ENCODE data around the gene PRKAG3.
A peak's percentile ranks its signal among the peaks of the same experiment; 100 is the strongest.

PRKAG3 gene

DNA sequence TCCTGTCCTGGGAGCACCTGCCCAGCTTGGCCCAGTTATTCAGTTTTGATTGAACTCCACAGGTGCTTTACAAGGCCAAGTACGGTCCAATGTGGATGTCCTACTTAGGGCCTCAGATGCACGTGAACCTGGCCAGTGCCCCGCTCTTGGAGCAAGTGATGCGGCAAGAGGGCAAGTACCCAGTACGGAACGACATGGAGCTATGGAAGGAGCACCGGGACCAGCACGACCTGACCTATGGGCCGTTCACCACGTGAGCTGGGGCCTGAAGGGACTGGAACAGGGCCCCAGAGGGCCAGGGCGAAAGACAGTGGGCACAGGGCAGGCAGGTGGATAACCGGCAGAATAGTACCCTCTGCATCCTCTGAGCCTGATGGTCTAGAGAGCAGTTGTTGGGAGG, 22.1 kb downstream of the PRKAG3 start:
- TF ChIP-seq TEAD4 (IDR thresholded peaks at IDR 0.05): no peak
- TF ChIP-seq RAD21 (IDR thresholded peaks at IDR 0.05; ENCODE audit: low read depth): no peak
- TF ChIP-seq EP300 (IDR thresholded peaks at IDR 0.05; ENCODE audit: borderline replicate concordance): no peak
- TF ChIP-seq USF1 (IDR thresholded peaks at IDR 0.05): no peak
- TF ChIP-seq TCF12 (IDR thresholded peaks at IDR 0.05; ENCODE audit: low read depth): no peak
- TF ChIP-seq NFIC (IDR thresholded peaks at IDR 0.05): no peak
- no peak for TF ChIP-seq MAX (IDR thresholded peaks at IDR 0.05)
- TF ChIP-seq TAF1 (IDR thresholded peaks at IDR 0.05; ENCODE audit: low read depth): no peak
- TF ChIP-seq EGR1 (IDR thresholded peaks at IDR 0.05): no peak
- no peak for TF ChIP-seq CEBPB (IDR thresholded peaks at IDR 0.05)
- TF ChIP-seq CREB1 (IDR thresholded peaks at IDR 0.05; ENCODE audit: low read depth): no peak
- no peak for TF ChIP-seq ZBTB7A (IDR thresholded peaks at IDR 0.05; ENCODE audit: low read depth)
- TF ChIP-seq, protein P1, sequence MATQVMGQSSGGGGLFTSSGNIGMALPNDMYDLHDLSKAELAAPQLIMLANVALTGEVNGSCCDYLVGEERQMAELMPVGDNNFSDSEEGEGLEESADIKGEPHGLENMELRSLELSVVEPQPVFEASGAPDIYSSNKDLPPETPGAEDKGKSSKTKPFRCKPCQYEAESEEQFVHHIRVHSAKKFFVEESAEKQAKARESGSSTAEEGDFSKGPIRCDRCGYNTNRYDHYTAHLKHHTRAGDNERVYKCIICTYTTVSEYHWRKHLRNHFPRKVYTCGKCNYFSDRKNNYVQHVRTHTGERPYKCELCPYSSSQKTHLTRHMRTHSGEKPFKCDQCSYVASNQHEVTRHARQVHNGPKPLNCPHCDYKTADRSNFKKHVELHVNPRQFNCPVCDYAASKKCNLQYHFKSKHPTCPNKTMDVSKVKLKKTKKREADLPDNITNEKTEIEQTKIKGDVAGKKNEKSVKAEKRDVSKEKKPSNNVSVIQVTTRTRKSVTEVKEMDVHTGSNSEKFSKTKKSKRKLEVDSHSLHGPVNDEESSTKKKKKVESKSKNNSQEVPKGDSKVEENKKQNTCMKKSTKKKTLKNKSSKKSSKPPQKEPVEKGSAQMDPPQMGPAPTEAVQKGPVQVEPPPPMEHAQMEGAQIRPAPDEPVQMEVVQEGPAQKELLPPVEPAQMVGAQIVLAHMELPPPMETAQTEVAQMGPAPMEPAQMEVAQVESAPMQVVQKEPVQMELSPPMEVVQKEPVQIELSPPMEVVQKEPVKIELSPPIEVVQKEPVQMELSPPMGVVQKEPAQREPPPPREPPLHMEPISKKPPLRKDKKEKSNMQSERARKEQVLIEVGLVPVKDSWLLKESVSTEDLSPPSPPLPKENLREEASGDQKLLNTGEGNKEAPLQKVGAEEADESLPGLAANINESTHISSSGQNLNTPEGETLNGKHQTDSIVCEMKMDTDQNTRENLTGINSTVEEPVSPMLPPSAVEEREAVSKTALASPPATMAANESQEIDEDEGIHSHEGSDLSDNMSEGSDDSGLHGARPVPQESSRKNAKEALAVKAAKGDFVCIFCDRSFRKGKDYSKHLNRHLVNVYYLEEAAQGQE (IDR thresholded peaks at IDR 0.05; ENCODE audit: low read depth): no peak
- TF ChIP-seq FOXM1 (IDR thresholded peaks at IDR 0.05; ENCODE audit: borderline replicate concordance, low read depth): no peak
- TF ChIP-seq YY1 (IDR thresholded peaks at IDR 0.05; ENCODE audit: low read depth): no peak

DNA sequence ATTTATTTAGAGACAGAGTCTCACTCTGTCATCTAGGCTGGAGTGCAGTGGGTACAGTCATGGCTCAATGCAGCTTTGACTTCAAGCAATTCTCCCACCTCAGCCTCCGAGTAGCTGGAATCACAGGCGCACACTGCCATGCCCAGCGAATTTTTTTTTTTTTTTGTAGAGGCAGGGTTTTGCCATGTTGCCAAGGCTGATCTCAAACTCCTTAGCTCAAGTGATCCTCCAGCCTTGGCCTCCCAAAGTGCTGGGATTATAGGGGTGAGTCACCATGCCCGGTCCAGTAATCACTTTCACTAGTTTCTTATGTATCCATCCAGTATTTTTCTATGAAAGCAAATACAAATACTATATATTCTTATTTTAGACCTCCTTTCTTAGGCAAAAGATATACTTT, 24.0 kb downstream of the PRKAG3 start:
- TF ChIP-seq TCF12 (IDR thresholded peaks at IDR 0.05; ENCODE audit: low read depth) (no peak), CEBPB (IDR thresholded peaks at IDR 0.05) (no peak), TEAD4 (IDR thresholded peaks at IDR 0.05) (no peak), TAF1 (IDR thresholded peaks at IDR 0.05; ENCODE audit: low read depth) (no peak), YY1 (IDR thresholded peaks at IDR 0.05; ENCODE audit: low read depth) (no peak), USF1 (IDR thresholded peaks at IDR 0.05) (no peak), EGR1 (IDR thresholded peaks at IDR 0.05) (no peak), FOXM1 (IDR thresholded peaks at IDR 0.05; ENCODE audit: borderline replicate concordance, low read depth) (no peak), MAX (IDR thresholded peaks at IDR 0.05) (no peak), EP300 (IDR thresholded peaks at IDR 0.05; ENCODE audit: borderline replicate concordance) (no peak), ZBTB7A (IDR thresholded peaks at IDR 0.05; ENCODE audit: low read depth) (no peak), CREB1 (IDR thresholded peaks at IDR 0.05; ENCODE audit: low read depth) (no peak), NFIC (IDR thresholded peaks at IDR 0.05) (no peak), RAD21 (IDR thresholded peaks at IDR 0.05; ENCODE audit: low read depth) (no peak)
- TF ChIP-seq, protein P1 (IDR thresholded peaks at IDR 0.05; ENCODE audit: low read depth): no peak

DNA sequence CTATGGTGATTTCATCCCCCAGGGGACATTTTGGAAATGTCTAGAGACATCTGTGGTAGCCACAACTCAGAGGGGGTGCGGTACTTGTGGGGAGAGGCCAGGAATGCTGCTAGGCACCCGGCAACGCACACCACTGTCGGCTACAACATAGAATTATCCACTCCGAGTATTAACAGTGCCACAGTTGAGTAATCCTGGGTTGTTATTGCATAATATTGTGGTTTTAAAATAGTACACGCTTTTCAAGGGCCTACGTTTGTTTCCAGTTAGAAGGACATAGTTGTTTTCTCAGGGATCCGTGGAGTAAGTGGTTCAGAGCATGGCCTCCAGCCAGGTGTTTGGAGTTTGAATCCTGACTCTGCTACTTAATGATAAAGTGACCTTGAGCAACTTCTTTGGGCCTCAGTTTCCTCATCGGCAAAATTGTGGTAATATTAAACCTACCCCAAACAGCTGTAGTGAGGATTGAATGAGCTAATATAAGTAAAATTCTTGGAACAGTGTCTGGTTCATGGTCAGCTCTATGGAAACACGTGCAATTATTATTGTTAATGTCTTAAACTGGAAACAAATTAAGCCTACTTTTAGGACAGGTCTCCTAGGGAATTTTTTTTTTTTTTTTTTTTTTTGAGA, 25.1 kb downstream of the PRKAG3 start:
- TF ChIP-seq NFIC (IDR thresholded peaks at IDR 0.05) (no peak), RAD21 (IDR thresholded peaks at IDR 0.05; ENCODE audit: low read depth) (no peak), USF1 (IDR thresholded peaks at IDR 0.05) (no peak), TCF12 (IDR thresholded peaks at IDR 0.05; ENCODE audit: low read depth) (no peak), CREB1 (IDR thresholded peaks at IDR 0.05; ENCODE audit: low read depth) (no peak), ZBTB7A (IDR thresholded peaks at IDR 0.05; ENCODE audit: low read depth) (no peak), TEAD4 (IDR thresholded peaks at IDR 0.05) (peak; percentile 44; the same call in 1 of the 2 replicates), MAX (IDR thresholded peaks at IDR 0.05) (no peak), FOXM1 (IDR thresholded peaks at IDR 0.05; ENCODE audit: borderline replicate concordance, low read depth) (no peak), CEBPB (IDR thresholded peaks at IDR 0.05) (peak; percentile 100)
- TF ChIP-seq, protein P1 (IDR thresholded peaks at IDR 0.05; ENCODE audit: low read depth): no peak
